M059J (cell line): Measurements from ENCODE around the gene SMAD4. TPM values are rescaled to one million over a fixed set of nuclear protein-coding genes. Genes with fewer than 3 reads are reported as not detected.
"Not testable (repeated sequence)": the region's sequence is repeated elsewhere in the genome, so short reads cannot be mapped to it uniquely, and the experiment has no call there.

ENCODE experiments used
- DNase-seq: peaks from one replicate; pipeline ENCODE4 v3.0.0-alpha.2; 2012; ENCODE audit warnings: low read depth
- total RNA-seq: library from RNA; depleted of rRNA; stranded (reverse); fragments of >200 nt; shearing (Covaris generic); gene quantifications from 2 replicates; pipeline ENCODE4 v1.2.3, GENCODE V29; 2014

Gene SMAD4
- total RNA-seq, 1 experiment from 2014 or later: 110 TPM

DNA sequence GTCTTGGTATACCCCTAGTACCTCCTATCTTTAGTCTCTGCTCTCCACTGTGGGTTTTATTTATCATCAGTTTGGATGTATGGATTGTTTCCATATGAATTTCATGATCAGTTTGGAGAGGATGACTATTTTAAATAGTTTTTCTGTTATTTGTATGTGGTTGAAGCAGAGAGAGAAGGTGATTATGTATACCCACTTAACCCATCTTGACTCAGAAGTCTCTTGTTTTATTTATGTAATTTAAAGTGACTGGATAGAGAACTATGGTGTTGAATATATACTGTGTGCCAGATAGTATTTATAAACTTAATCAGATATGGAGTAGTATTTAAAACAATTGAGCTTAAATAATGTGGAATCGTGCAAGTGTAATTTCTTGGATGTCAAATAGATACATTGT lies 39.9 kb downstream of the SMAD4 start:
- no peak for DNase-seq

DNA sequence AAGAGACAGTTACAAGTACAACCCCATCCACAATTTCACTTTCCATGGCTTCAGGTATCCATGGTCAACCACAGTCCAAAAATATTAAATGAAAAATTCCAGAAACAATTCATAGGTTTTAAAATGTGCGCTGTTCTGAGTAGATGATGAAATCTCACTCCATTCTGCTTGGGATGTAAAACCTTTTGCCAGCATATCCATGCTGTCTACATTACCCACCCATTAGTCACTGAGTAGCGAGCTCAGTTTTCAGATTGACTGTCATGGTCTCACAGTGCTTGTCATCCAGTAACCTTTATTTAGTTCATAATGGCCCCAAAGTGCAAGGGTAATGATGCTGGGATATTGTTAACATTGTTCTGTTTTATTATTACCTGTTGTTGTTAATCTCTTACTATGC lies 40.5 kb downstream of the SMAD4 start:
- peak; percentile 83 for DNase-seq

DNA sequence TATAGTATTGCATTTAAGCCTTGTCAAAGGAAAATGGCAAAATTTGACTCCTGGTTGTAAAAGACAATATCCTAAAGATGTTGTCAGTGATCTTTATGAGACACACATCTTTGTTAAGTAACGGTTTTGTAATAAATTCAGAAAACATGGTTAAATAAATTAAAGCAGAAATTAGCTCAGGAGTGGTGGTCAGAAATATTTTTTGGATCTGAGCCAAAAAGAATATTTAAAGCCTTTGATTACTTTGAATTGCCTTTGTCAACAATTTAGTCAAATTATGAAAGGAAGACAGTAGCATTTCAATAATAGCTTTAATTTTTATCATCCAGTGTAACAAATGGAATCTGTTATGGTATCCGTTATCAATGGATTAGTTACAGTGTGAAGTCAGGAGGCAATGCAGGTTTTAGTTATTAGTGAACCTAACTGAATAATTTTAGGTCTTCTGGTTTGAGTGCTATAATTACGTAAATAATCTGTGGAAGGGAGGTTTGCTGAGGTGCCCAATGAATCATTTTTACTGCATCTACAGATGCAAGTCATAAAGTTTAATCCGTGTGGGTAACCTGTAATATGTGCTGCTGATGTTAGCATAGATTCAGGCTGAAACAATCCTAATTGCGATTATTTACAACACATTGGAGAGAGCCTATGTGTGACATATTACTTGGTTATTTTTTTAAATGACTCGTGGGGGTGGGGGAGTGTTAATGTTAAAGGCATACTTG lies 42.7 kb downstream of the SMAD4 start:
- DNase-seq: no peak

DNA sequence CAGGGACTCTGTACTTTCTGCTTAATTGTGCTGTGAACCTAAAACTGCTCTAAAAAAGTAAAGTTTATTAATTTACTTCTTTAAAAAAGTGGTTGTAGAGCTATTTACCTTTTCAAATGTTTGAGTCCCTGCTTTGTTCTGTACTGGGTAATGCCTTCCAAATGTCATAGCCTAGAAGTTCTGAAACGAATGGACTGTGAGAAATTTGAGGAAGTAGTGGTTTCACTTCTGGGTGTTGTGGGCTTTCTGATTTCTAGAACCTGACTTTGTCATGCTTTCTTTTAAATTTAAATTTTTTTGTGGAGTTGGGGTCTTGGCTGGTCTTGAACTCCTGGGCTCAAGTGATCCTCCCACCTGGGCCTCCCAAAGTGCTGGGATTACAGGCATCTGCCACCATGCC lies 44.6 kb downstream of the SMAD4 start:
- DNase-seq: no peak

DNA sequence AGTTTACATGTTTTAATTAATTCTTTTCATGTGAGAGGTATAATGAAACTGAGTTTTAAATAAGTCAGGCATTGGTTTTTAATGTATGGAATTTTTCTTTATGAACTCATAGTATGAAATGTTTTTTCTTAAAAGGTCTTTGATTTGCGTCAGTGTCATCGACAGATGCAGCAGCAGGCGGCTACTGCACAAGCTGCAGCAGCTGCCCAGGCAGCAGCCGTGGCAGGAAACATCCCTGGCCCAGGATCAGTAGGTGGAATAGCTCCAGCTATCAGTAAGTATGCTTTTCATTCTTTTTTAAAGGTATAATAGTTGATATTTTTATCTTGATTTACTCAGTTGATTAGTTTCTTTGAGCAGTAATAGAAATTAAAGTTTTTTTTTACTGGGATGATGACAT lies 46.5 kb downstream of the SMAD4 start:
- no peak for DNase-seq

DNA sequence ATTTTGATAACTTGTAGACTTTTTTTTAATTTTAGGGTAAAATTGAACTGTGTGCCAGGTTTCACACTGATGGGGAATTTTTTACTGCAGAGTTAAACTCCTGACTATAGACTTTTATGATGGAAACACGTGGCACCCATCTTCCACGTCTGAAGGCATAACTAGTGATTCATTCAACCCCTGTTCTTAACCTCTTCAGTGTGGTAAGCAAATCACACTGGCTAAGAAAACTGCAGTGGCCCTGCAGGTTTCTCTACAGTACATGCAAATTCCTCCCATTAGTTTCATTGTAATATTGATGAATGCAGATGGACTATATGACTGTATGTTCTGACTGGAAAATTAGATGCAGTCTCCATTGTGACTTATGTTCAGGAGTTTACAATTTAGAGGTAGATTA lies 47.2 kb downstream of the SMAD4 start:
- DNase-seq: peak; percentile 34

DNA sequence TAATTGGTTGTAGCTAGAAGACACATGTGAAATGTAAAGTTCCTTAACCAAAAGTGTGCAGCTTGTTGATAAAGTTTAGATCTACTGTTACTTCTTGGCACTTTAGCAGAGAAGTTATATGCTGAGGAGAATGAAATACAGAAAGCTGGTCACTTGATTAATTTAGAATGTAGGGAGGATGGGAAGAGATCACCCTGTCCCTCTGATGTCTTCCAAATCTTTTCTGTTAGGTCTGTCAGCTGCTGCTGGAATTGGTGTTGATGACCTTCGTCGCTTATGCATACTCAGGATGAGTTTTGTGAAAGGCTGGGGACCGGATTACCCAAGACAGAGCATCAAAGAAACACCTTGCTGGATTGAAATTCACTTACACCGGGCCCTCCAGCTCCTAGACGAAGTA lies 48.0 kb downstream of the SMAD4 start:
- DNase-seq: no peak

DNA sequence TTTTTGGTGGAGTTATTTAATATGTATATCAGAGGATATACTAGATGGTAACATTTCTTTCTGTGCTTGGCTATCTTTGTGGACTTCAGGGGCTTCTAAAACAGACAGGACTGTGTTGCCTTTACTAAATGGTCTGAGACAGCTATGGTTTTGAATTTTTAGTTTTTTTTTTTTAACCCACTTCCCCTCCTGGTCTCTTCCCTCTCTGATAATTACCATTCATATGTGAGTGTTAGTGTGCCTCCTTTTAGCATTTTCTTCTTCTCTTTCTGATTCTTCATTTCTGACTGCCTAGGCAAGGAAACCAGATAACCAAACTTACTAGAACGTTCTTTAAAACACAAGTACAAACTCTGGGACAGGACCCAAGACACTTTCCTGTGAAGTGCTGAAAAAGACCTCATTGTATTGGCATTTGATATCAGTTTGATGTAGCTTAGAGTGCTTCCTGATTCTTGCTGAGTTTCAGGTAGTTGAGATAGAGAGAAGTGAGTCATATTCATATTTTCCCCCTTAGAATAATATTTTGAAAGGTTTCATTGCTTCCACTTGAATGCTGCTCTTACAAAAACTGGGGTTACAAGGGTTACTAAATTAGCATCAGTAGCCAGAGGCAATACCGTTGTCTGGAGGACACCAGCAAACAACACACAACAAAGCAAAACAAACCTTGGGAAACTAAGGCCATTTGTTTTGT lies 52.7 kb downstream of the SMAD4 start:
- peak; percentile 76 for DNase-seq

DNA sequence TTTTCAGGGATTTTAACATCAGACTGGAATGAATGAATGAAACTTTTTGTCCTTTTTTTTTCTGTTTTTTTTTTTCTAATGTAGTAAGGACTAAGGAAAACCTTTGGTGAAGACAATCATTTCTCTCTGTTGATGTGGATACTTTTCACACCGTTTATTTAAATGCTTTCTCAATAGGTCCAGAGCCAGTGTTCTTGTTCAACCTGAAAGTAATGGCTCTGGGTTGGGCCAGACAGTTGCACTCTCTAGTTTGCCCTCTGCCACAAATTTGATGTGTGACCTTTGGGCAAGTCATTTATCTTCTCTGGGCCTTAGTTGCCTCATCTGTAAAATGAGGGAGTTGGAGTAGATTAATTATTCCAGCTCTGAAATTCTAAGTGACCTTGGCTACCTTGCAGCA lies 53.4 kb downstream of the SMAD4 start:
- DNase-seq: no peak

DNA sequence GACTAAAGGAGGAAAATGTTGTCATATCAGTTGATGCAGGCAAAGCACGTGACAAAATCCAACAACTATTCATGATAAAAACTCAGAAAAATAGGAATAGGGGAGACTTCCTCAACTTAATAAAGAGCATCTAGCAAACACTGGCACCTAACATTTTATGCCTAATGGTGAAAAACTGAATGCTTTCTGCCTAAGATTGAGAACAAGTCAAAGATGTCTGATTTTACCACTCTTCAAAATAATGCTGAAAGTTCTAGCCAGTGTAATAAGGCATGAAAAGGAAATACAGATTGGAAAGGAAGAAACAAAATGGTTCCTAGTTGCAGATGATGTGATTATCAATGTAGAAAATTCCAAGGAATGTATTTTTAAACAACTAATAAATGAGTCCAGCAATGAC lies 58.4 kb downstream of the SMAD4 start:
- DNase-seq: no peak

DNA sequence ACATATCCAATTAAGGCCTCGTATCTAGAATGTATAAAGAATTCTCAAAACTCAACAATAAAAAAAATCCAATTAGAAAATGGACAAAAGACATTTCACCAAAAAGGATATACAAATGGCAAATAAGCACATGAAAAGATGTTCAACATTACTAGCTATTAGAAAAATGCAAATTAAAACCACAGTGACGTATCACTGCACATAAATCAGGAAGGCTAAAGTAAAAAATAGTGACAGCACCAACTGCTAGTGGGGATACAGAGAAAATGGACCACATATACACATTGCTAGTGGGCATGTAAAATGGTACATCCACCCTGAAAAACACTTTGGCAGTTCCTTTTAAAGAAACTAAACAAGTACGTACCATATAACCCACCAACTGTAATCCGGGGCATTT lies 59.7 kb downstream of the SMAD4 start:
- DNase-seq: peak; percentile 62

DNA sequence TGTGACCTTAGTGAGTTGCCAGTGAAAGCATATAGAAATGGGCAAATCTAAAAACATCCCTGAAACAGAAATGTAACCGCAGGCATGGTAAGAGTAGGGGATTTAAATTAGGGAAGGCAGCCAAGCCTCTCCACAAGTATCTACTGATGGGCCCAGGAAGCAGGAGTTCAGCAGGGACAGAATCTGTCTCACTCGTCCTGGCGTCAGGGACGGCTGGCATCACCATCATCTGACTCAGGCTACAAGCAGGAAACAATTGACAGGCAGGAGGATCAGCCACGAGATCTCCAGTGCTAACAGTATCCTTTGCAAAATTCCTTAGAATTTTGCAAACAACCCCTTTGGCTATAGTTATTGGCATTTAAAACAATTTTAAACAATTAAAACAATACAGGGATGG lies 61.3 kb downstream of the SMAD4 start:
- no peak for DNase-seq

DNA sequence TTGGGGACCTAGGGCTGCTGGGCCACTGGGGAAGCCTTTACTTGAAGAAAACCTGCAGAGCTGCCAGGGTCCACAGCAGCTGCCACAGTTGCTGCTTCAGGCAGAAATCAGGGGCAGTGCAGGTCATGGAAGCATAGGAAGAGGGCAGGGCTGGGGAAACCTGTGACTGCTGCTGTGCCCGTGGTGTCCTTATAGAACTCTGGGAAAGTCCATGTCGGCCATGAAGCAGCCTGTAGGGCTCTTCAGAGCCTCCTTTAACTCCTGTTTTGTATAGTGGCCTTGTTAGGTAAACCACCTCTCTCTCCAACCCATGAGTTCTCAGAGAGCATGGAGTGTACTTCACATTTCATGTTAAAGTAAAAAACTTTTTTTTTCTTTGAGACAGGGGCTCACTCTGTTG lies 62.1 kb downstream of the SMAD4 start:
- DNase-seq: no peak

DNA sequence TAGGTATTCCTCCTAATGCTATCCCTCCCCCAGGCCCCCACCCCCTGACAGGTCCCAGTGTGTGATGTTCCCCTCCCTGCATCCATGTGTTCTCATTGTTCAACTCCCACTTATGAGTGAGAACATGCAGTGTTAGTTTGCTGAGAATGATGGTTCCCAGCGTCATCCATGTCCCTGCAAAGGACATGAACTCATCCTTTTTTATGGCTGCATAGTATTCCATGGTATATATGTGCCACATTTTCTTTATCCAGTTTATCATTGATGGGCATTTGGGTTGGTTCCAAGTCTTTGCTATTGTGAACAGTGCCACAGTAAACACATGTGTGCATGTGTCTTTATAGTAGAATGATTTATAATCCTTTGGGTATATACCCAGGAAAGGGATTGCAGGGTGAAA lies 63.0 kb downstream of the SMAD4 start:
- DNase-seq: not testable (repeated sequence)

DNA sequence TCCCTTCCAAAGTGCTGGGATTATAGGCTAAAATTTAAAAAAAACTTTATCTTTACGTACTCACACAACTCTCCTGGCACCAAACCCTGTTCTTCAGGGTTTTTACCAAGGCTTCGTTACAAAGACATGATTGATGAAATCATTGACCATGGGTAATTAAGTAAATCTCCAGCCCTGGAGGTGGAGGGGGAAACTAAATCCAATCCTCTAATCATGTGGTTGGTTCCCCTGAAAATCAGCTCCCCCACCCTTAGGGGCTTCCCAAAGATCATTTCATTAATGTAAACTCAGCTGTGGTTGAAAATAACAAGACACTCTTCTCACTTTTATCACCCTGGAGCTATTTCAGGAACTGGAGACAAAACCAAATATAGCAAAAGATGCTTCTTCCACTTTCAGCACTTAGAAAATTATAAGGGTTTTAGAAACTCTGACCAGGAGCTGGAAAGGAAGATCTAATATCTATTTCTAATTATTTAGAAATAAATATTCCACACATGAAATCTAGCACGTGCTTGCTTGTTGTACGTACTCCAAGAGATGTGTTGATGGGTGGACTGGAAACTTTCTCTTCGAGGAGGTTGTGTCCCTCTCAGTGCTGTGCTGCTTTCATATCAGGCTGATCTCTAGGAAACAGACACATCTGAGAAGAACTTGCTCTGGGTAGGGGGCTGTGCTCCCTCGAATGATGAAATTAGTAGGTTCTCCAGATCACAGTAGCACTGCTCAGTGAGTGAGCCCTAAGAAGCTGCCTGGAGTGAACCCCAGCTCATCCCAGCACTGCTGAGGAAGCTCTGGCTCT lies 67.2 kb downstream of the SMAD4 start:
- DNase-seq: no peak

DNA sequence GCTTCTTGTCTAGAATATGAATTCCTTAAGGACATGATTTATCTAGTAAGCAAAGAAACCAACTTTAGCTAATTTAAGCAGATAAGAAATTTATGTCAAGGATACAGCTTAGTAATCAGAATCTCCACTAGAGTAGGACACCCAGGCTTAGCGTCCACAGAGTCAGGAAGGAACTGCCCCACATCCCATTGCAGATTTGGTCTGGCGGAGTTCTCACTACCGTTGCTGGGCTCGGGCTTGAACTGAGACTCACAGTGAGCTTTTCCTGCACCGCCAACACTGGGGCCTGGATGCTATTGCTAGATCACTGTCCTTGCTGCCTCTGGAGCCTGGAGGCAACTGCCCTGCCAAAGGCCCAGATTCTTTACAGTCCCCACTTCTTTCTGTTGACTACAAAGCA lies 68.1 kb downstream of the SMAD4 start:
- no peak for DNase-seq

DNA sequence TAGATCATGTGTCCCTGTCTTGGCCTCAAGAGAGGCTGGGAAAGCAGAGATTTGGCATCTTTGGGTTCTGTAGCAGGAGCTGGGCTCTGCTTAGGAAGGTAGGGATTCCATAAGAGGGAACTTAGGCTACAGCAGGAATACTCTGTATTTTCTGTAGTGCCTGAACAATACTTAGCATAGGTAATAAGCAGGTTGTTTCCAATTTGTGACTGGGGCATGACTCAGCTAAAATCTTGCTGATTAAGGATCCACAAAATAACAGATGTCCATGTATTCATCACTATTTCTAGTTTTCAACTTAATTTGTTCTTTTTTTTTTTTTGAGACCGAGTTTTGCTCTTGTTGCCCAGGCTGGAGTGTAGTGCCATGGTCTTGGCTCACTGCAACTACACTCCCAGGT lies 68.5 kb downstream of the SMAD4 start:
- no peak for DNase-seq

DNA sequence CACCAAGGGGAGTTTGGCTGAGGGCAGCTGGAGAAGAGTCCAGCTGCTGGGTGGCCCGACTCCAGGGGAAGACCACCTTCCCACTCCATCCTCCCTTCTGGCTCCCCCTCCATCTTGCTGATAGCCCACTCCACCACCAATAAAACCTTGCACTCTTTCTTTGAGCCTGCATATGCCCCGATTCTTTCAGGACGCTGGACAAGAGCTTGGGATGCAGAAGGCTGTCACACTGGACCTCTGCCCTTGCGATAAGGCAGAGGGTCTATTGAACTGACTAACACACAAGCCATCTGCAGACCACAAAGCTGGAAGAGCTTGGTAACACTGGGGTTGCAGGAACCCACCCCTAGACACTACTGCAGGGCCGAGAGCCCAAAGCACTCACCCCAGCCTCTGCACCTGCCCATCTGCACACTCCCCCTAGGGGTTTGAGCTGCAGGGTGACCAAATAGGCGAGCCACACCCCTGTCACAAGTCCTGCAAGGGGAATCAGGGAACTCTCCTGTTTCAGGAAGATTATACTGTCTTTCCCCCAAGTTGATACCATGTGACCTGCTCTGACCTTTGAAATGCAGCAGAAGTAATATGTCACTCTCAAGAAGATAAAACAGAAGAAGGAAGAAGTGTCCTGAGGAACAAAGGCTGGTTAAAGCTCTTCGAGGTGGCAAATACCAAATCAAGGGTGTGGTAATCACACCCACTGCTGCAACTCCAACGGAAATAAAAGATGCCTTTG lies 70.5 kb downstream of the SMAD4 start:
- no peak for DNase-seq

DNA sequence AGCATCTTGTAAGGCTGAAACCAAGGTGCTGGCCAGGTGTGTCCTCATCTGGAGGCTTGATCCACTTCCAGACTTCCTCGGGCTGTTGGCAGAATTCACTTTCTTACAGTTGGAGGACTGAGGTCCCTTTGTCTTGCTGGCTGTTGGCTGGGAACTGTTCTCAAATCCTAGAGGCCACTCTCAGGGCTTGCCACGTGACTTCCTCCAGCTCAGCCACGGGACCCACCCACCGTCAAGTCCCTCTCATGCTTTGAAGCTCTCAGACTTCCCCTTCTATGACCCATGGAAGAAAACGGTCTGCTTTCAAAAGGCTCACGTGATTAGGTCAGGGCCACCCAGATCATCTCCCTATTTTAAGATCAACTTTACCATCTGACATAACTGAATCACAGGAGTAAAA lies 77.1 kb downstream of the SMAD4 start:
- DNase-seq: no peak

DNA sequence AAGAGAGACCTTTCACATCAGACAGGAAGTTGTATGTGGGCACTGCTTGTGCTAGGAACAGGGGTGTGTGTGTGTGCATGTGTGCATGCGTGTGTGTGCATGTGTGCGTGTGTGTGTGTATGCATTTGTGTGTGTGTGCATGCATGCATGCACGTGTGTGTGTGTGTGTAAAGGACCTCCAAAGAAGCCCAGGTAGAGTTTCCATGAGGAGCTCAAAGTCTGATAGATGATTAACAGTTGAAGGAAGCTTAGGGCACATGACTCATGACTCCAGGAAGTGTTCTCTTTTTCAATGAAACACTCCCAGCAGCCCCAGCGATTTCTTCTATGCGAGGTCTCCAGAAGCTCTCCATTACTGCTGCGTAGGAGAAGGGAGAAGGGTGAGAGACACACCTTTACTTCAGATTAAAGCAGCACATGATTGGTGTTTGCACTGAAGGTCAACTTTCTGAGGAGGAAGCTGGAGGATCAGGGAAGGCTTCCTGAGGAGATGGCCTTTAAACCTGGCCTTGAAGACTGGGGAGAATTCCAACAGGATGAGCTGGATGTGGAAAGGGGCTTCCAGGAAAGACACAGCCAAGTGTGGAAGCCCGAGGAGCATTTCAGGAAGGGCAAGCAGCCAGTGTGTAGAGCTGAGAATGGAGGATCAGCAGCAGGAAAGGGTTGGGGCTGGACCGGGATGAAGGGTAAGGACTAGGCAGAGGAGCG lies 77.7 kb downstream of the SMAD4 start:
- DNase-seq: peak; percentile 33

DNA sequence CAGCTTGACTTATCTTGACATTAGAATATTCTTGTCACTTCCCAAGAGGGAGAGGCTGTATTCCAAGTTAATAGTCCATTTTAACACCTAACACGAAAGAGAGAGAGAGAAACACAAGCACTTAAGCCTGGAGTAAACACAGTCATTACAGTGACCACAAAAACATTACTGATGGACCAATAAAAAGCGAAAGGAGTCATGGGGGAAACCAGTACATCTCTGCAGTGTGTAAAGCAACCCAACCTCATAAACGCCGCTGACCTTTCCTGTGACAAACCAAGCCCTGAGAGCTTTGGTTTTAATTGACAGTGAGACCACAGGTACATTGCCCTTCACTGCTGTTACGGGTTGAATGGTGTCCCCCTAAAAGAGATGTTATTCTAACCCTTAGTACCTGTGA lies 78.3 kb downstream of the SMAD4 start:
- DNase-seq: no peak
